ENCODE data around the gene ABHD6. TPM values are rescaled to one million over a fixed set of nuclear protein-coding genes. Genes with fewer than 3 reads are reported as not detected.
"Not testable (repeated sequence)": the region's sequence is repeated elsewhere in the genome, so short reads cannot be mapped to it uniquely, and the experiment has no call there.

ABHD6 gene
- total RNA-seq, 1 experiment from 2014 or later = 10.8 TPM

DNA sequence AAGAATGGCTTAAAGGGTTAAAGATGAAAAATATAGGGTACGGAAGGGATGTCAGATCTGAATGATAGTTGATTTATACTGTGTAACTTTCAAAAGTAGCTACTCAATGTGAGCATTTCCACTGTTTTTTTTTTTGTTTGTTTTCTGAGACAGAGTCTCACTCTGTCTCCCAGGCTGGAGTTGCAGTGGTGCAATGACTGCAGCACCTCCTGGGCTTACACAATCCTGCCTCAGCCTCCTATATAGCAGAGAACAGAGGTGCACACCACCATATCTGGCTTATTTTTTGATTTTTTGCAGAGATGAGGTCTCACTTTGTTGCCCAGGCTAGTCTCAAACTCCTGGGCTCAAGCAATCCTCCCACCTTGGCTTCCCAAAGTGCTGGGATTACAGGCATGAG lies 85.2 kb downstream of the ABHD6 start:
- DNase-seq (ENCODE audit: low spot score) = no peak

DNA sequence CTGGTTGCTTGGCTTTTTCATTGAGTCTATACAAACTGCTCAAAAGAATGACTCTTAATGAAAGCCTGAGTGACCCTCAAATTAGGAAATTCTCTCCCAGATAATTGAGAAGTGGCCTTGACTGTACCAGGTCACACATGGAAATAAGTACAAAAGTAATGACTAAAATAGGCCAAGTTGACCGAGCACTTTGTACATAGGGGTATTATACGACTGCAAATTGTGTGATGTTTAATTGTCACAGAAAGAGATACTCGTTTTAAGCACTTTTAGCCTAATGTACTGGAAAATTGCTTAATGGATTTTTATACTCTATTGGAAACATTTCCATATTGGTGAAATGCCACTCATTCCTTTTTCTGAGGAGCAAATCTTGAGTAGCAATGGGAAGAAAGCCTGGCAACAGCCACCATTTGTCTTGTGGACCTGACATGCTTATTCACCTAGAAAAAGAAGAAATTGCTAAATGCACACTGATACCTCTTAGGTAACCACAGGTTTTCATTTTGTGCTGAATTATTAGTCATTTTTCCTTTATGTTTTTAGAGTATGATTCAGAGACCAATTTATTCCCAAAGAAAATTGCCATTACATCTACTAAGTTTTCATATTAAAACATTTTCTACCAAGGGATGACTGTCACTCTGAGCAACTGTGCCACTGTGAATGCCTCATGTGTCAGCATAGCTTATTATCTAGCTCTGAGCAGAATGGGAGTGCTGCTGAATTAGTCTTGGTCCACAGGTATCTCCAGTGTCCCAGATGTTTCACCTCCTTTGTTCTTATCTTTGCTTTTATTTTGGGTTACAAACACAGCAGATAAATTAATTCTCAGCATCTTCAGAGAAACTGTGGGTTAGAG lies 86.2 kb downstream of the ABHD6 start:
- no peak for DNase-seq (ENCODE audit: low spot score)

DNA sequence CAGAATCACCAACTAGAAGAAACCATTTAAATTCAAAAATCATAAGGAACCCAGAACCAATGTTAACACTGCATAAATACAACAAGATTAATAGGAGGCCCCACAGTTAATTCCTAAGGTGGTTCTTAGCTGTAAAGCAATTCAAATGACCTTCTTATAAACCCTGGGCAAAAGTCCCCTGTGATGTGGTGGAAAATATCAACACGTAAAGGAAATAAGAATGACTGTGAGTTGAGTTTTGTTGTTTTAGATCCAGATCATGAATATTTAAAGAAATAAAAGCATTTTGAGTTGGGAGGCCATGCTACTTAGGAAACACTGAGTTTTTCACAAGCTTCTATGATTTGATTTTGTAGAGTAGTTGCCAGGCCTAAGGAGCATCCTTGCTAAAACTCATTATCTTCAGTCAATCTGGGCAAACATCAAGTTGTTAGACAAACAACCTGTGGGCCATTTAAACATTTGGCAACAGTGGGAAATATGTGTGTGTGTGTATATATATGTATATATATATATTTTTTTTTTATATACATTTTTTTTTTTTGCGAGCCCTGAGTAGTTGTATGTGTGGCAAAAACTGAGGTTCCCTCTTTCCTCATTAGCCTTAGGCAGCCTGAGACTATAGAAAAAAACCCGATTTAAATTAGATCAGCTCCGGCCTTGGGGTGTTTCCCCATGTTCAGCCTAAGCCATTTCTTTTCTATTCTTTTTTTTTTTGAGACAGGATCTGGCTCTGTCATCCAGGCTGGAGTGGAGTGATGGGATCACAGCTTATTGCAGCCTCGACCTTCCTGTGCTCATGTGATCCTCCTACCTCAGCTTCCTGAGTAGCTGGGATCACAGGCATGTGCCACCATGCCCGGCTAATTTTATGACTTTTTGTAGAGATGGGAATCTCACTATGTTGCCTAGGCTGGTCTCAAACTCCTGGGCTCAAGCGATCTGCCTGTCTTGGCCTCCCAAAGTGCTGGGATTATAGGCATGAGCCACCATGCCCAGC lies 87.1 kb downstream of the ABHD6 start:
- DNase-seq (ENCODE audit: low spot score) = no peak

DNA sequence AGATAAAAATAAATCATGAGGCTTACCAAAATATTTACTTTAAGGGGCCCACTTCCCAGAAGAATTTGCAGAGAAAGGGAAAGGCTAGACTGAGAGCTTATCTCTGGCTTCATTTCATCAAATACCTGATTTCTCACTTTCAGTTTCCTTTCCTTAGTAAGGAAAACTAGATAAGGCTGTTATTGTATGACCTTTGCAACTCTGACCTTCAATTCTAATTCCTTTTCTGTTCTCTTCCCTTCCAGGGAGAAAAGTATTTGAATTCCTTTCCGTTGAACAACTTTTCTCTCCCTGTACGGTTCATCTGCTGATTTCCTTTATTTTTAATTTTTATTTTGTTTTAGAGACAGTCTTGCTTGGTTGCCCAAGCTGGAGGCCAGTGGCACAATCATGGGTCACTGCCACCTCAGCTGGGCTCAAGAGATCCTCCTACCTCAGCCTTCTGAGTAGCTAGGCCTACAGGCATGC lies 88.0 kb downstream of the ABHD6 start:
- DNase-seq (ENCODE audit: low spot score) = no peak

DNA sequence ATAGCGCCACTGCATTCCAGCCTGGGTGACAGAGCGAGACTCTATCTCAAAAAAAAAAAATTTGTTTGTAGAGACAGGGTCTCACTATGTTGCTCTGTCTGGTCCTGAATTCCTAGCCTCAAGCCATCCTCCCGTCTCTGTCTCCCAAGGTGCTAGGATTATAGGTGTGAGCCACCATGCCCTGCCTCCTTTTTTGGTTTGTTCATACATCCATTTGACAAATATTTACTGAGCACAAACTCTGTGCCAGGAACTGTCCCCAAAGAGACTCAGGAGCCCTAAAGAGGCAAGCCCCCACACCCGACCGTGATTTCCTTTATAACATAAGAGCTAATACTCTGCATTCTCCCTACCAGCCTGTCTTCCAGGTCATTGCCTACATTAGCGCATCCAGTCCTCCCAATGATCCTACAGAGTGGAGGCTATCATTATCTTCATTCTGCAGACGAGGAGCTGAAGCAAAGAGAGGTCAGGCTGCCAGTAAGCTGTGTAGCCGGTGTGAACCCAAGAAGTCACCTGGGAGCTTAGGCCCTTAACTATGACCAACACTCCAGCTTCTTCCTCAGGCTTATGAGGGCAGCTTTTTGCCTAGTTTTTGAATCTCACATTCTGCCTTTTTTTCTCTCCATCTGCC lies 88.8 kb downstream of the ABHD6 start:
- DNase-seq (ENCODE audit: low spot score) = no peak

DNA sequence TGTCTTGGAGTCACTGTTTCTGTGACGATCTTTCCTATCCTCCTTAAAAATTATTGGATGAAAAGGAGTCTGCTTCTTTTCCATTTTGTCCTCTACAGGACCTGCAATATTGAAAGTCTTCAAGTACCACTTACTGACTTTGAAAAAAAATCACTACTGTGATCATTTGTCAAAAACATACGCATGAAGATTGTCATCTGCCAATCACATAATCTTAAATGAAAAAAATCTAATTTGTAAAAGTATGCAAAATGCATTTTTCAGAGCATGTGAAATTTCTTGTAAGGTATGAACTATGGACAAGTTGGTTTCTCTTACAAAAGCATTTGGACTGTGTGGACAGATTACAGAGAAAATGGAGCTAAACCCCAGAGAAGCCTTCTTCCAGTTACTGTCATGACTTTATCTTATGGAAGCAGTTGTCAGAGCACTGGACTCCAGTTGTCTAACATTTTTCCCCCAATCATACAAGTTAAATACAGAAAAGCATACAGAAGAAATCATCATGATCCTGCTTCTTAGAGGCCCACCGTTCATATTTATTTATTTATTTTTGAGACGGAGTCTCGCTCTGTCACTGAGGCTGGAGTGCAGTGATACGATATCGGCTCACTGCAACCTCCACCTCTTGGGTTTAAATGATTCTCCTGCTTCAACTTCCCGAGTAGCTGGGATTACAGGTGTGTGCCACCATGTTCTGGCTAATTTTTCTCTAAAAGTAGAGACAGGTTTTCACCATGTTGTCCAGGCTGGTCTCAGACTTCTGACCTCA lies 91.7 kb downstream of the ABHD6 start:
- no peak for DNase-seq (ENCODE audit: low spot score)

DNA sequence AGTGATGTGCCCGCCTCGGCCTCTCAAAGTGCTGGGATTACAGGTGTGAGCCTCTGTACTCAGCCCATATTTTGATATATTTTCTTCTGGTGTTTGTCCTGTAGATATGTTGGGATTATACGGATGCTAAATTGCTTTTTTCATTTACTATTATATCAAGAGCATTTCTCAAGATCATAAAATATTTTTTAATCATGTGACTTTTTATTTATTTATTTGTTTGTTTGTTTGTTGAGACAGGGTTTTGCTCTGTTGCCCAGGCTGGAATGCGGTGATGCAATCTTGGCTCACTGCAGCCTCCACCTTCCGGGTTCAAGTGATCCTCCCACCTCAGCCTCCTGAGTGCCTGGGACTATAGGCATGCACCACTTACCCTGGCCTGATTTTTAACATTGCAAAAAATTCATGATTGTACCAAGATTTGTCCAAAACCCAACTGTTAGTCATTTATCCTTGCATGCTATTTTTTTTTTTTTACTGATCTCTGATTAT lies 92.4 kb downstream of the ABHD6 start:
- no peak for DNase-seq (ENCODE audit: low spot score)

DNA sequence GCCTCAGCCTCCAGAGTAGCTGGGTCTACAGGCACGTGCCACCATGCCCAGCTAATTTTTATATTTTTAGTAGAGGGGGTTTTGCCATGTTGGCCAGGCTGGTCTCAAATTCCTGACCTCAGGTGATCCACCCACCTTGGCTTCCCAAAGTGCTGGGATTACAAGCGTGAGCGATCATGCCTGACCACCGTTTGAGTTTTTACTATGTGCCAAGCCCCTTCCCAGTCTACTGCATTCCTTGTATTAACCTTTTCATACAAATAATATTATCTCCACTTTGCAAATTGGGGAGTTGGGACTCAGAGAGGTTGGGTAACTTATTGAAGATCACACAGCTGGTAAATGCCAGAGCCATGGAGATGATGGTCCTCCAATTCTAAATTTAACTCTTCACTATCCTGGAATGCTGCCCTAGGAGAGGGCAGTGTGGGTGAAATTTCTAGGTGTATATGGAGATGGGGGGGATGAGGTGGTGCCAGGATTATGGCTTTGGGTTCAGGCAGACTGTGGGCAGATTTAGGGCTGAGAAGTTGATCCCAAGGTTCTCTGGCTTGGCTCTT lies 94.1 kb downstream of the ABHD6 start:
- no peak for DNase-seq (ENCODE audit: low spot score)

DNA sequence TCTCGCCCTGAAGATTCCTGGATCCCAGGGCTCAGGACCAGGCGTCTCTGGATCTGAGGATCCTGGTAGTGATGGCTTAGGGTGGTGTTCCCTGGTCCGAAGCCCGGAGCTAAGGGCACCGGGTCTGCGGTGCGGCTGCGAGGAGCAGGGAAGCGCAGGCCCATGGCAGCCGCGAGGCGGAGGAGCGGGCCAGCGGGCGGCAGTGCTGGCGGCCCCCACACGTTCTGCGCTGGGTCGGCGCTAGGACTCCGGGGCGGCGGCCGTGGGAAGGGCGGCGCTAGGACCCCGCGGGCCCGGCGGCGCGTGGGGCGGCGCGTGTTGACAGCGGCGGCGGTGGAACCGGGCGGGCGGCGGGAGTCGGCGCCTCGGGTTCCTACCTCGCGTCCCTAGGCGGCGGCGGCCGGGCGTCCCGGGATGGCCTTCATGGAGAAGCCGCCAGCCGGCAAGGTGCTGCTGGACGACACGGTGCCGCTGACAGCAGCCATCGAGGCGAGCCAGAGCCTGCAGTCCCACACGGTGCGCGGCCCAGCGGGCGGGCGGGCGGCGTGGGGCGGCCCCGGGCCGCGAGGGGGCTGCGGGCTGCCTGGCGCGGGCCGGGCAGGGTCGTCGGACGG lies 95.1 kb downstream of the ABHD6 start, which contains the start of gene PXK:
TSS of gene PXK (plus strand) at position 318 of the 614 bp plus-strand sequence. CDS start at position 415, 97 bp downstream.
- peak; percentile 28 for DNase-seq (ENCODE audit: low spot score)

DNA sequence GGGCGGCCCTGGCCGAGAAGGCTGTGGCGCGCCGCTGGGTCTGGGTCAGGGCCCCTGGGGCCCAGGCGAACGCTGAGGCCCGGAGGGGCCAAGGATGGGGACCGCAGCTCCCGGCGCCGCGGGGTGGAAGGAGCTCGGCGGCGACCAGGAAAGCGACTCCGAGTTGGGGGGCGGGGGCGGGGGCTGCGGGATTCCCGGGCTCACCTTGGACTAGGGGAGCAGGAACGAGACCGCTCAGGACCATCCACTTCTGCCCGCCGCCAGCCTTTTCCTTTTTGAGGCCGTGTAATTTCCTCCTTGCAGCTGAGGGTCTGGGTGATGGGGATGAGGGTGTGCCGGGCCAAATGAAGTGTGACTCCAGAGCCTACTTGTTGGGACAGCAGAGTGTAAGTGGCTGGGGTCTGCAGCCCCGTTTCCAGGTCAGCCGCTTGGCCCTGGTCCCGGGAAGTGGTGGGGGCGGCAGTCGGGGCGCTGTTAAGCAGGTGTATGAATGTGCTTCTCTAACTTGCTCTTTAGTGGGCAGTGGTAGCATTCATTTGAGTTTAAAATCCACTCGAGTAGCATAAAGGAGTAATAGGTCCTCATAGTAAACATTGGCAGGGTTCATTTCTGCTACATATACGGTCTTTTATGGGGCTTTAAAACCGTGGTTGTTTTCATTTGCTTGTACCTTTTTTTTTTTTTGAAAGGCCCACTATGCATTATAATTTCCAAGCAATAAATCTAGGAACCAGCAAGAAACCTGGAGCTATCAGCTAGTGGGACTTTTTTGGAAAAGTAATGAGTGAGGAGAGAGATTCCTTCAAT lies 95.8 kb downstream of the ABHD6 start:
- DNase-seq (ENCODE audit: low spot score) = peak; percentile 18

DNA sequence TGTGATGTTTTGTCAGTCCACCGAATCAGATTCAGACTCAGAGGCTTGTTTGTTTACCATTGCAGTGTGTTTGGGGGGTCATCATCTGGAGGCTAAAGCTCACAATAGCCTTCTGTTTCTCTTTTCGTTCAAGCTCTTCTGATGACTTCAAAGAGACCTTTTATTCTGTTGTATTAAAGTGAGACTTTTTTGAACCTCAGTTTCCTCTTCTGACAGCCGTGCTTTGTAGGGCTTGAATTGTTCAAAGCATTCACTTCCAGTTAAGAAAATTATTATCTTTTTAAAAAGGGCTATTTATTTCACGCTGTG lies 96.4 kb downstream of the ABHD6 start:
- DNase-seq (ENCODE audit: low spot score) = no peak

DNA sequence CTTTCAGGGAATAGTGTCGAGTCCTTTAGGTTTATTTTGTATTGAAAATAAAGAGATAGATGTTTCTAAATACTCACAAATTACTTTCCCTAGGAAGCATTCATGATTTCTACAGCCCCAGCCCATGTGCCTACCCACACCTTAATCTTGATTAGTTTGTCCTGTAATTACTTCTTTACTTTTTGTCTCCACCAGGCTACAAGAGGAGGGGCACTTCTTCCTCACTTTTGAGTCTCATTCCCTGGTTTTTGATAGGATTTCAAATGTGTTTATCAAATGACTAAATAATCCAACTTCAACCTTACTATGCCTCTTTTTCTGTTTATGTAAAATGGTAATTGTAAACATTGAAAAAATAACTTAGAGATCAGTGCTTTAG lies 96.9 kb downstream of the ABHD6 start:
- DNase-seq (ENCODE audit: low spot score) = no peak

DNA sequence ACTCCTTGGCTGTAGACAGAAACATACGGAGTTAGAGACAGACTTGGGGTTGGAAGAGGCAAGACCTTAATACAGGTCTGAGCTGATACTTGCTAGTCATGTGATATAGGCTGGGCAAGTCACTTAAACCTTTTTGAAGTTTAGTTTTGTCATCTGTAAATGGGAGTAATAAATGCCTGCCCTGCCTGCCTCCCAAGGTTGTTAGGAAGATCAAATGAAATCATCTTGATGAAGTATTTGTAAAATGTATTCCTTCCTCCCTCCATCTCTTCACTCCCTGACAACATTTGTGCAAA lies 98.0 kb downstream of the ABHD6 start:
- DNase-seq (ENCODE audit: low spot score) = no peak

DNA sequence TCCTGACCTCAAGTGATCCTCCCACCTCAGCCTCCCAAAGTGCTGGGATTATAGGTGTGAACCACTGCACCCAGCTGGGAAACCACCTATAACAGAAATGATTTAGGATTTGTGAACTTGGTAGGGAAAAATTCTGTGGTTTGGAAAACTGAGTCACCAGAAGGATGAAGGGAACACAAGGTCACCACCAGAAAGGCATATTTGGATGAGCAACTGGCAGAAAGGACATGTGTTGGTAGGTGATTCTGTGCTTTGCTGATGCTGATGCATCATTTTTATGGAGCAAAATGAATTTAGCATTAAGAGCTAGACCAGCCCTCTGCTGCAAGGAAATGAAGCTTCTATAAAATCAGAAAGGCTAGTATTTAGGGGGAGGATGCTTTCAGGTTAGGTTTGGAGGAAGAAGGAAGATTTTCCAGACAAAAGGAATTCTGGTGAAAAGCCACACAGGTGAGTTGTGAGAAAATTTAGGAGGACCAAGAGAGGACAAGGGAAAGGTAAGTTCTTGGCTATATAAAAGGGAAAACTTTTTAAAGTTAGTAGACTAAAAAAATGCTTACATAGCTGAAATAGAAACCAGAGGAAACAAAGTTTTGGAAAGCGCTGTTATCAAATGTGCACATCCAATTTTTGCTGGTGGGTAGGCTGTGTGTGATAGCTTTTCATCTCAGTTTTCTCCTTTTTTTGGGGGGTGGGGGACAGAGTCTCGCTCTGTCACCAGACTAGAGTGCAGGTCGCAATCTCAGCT lies 98.7 kb downstream of the ABHD6 start:
- DNase-seq (ENCODE audit: low spot score) = no peak

DNA sequence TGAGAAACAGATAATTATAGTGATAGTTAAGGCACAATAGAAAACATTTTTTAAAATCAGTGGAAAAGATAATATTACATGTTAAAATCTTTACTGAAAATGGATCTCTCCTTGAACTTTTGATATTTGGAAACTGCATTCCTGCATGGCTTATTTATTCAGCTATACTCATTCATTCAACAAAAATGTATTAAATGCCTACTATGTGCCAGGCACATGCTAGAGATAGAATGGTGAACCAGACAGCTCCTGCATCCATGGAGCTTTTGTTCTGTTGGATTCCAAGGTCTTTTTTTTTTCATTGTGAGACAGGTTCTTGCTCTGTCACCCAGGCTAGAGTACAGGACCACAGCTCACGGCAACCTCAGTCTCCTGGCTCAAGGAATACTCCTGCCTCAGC lies 99.6 kb downstream of the ABHD6 start:
- DNase-seq (ENCODE audit: low spot score) = no peak

DNA sequence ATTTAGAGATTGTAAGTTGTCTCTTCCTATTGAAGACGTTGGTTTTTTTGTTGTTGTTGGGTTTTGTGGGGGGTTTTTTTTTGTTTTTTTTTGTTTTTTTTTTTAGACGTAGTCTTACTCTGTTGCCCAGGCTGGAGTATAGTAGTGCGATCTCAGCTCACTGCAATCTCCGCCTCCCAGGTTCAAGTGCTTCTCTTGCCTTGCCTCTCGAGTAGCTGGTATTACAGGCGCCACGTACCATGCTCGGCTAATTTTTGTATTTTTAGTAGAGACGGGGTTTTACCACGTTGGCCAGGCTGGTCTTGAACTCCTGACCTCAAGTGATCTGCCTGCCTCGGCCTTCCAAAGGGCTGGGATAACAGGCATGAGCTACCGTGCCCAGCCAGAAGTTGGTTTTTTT lies 101.6 kb downstream of the ABHD6 start:
- DNase-seq (ENCODE audit: low spot score) = not testable (repeated sequence)

DNA sequence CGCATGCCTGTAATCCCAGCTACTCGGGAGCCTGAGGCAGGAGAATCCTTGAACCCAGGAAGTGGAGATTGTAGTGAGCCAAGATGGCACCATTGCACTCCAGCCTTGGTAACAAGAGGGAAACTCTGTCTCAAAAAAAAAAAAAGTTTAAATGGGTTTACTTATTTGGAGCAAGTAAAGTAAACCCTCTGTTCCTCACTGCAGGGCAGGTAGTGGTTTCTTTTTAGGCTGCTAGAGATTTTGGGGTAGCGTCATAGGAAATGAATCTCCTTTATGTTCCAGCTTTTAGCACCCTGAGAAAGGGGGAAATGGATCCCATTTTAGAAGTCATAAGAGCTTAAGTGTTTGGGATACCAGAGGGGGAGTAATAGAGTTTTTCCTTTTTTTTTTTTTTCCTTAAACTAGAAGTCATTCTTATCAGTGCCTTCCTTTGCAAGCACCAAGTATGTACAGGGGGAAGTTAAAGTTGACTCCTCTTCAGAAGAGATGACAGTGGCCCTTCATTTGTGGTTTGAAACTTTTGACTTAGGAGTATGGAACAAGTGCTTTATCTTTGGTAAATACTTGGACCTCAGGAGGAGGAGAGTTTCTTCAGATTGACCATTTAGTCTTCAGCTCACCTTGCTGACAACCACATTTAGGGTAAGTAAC lies 103.1 kb downstream of the ABHD6 start:
- no peak for DNase-seq (ENCODE audit: low spot score)

DNA sequence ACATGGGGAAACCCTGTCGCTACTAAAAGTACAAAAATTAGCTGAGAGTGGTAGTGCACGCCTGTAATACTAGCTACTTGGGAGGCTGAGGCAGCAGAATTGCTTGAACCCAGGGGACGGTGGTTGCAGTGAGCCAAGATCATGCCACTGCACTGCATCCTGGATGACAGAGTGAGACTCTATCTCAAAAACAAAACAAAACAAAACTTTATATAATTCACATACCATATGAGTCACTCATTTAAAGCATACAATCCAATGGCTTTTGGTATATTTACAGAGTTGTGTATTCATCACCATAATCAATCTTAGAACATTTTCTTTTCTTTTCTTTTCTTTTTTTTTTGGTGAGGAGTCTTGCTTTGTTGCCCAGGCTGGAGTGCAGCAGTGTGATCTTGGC lies 103.8 kb downstream of the ABHD6 start:
- no peak for DNase-seq (ENCODE audit: low spot score)

DNA sequence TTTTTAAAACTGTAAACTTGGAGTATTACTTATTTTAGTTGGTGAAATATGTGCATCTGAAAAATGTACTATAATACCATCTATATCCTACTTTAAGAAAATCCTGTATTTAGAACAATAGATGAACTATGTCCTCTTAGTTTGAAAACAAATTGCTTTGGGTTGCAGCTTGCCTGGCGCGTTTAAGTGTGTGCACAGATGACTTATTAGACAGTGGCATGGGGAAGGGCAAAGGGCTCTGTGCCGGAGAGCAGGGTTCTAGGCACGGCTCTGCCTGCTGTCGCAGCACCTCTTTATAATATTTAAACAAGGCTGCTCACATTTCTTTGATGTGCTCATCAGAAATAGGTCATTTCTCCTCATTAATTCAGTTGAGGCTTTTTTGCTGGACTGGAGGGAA lies 105.1 kb downstream of the ABHD6 start:
- DNase-seq (ENCODE audit: low spot score) = no peak
